ENCODE results near the gene AMZ1. TPM values are rescaled to one million over a fixed set of nuclear protein-coding genes. Genes with fewer than 3 reads are reported as not detected.

The AMZ1 gene
- polyA plus RNA-seq, 1 experiment: 0.43 TPM

GRCh38 chr7:2755531-2755930, 67.5 kb downstream of the AMZ1 start:
- Histone ChIP-seq H3K27me3 (ENCODE audit: control insufficient read depth, insufficient read depth, low read length) (no peaks in the 10 kb centered on the region), H3K9me3 (ENCODE audit: control insufficient read depth, insufficient read depth, low read length) (peaks cover 4% of the 10 kb centered on the region), H3K4me3 (ENCODE audit: low read depth, low read length) (no peak overlapping the region), H3K27ac (ENCODE audit: low read depth, low read length) (no peak overlapping the region)
- DNase-seq (ENCODE audit: low read depth, low spot score): no peak
- POLR2A ChIA-PET: no interaction called here
- CTCF ChIA-PET: no interaction called here
- TF ChIP-seq, protein P1, sequence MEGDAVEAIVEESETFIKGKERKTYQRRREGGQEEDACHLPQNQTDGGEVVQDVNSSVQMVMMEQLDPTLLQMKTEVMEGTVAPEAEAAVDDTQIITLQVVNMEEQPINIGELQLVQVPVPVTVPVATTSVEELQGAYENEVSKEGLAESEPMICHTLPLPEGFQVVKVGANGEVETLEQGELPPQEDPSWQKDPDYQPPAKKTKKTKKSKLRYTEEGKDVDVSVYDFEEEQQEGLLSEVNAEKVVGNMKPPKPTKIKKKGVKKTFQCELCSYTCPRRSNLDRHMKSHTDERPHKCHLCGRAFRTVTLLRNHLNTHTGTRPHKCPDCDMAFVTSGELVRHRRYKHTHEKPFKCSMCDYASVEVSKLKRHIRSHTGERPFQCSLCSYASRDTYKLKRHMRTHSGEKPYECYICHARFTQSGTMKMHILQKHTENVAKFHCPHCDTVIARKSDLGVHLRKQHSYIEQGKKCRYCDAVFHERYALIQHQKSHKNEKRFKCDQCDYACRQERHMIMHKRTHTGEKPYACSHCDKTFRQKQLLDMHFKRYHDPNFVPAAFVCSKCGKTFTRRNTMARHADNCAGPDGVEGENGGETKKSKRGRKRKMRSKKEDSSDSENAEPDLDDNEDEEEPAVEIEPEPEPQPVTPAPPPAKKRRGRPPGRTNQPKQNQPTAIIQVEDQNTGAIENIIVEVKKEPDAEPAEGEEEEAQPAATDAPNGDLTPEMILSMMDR (IDR thresholded peaks at IDR 0.05; ENCODE audit: low read depth, low read length): no peak

DNA sequence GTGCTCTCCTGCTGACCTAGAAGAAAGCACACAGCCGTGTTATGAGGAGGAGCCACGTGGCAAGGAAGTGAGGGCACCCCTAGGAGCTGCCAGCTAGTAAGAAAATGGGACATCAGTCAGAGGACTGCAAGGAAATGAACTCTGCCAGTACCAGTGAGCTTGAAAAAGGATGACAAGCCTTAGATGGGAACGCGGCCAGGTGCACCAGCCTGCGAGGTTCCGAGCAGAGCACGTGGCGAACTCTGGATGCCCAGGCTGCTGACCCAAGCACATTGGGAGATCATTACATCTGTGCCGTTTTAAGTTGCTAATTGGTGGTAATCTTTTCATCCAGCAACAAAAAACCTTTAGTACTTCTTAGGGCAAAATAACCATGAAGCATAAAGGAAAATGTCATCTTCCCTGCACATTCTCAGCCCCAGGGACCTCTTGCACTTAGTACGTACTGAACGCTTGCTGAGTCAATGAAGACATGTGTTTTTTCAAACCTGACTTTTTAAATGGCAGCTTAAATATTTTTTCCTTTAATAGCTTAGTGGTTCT, 69.4 kb downstream of the AMZ1 start:
- peak overlapping the region; percentile 22 for H3K4me3 ChIP-seq (ENCODE audit: low read depth, low read length)
- H3K9me3 ChIP-seq (ENCODE audit: control insufficient read depth, insufficient read depth, low read length): peaks cover 4% of the 10 kb centered on the region
- DNase-seq (ENCODE audit: low read depth, low spot score): no peak
- no peaks in the 10 kb centered on the region for H3K27me3 ChIP-seq (ENCODE audit: control insufficient read depth, insufficient read depth, low read length)
- TF ChIP-seq, protein P1 (IDR thresholded peaks at IDR 0.05; ENCODE audit: low read depth, low read length): no peak
- peak overlapping the region; percentile 97 for H3K27ac ChIP-seq (ENCODE audit: low read depth, low read length)
- ChIA-PET POLR2A (interaction anchor here (0.7 to 2.1 kb wide), 13 partner anchors 10 to 117 kb away, joined by 3 to 15 read pairs (median 5); no protein-coding TSS in a partner anchor), CTCF (interaction anchor here (0.6 to 1.5 kb wide), 5 partner anchors 27 to 136 kb away, joined by 3 to 7 read pairs (median 4); no protein-coding TSS in a partner anchor)

- peak overlapping the region; percentile 97 for H3K27ac ChIP-seq (ENCODE audit: low read depth, low read length)
- no peaks in the 10 kb centered on the region for H3K27me3 ChIP-seq (ENCODE audit: control insufficient read depth, insufficient read depth, low read length)
- POLR2A ChIA-PET: interaction anchor here (0.5 to 2.1 kb wide), 13 partner anchors 11 to 116 kb away, joined by 3 to 15 read pairs (median 5); no protein-coding TSS in a partner anchor
- TF ChIP-seq, protein P1 (IDR thresholded peaks at IDR 0.05; ENCODE audit: low read depth, low read length): no peak
- peak; percentile 95 for DNase-seq (ENCODE audit: low read depth, low spot score)
- CTCF ChIA-PET: interaction anchor here (0.6 to 1.5 kb wide), 6 partner anchors 27 to 137 kb away, joined by 3 to 7 read pairs (median 4); no protein-coding TSS in a partner anchor
- peaks cover 4% of the 10 kb centered on the region for H3K9me3 ChIP-seq (ENCODE audit: control insufficient read depth, insufficient read depth, low read length)
- peak overlapping the region; percentile 30 for H3K4me3 ChIP-seq (ENCODE audit: low read depth, low read length)
Observed at GRCh38 chr7:2757904-2758672, 70.1 kb downstream of the AMZ1 start.

DNA sequence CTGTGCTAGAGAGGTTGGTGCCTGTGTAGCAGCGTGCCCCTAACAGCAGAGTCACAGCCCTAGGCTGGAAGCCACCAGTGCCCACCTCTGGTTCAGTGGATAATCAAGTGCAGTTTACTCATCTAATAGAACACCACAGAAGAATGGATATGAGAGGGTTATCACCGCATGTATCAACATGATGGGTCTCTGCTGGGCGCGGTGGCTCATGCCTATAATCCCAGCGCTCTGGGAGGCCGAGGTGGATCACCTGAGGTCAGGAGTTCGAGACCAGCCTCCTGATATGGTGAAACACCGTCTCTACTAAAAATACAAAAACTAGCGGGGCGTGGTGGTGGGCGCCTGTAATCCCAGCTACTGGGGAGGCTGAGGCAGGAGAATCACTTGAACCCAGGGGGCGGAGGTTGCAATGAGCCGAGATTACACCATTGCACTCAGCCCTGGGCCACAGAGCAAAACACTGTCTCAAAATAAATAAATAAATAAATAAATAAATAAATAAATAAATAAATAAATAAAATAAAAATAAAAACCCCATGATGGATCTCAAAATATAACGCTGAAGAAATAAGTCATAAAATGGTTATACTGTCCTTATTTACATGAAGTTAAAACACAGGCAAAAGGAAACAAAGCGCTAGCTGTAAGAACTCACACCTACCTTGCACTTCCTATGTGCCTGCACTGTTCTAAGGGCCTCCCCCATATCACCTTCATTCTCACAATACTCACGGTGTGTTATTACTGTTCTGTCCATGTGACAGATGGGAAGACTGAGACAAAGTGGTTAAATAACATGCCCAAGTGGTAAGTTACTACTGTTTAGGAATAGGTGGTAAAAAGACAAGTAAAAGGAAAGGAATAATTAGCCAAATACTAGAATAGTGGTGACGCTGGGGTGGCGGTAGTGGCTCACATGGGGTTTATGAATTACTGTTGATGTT, 70.9 kb downstream of the AMZ1 start:
- H3K27me3 ChIP-seq (ENCODE audit: control insufficient read depth, insufficient read depth, low read length): no peaks in the 10 kb centered on the region
- TF ChIP-seq, protein P1 (IDR thresholded peaks at IDR 0.05; ENCODE audit: low read depth, low read length): no peak
- POLR2A ChIA-PET: interaction anchor here (0.5 to 2.1 kb wide), 10 partner anchors 11 to 115 kb away, joined by 3 to 15 read pairs (median 5); no protein-coding TSS in a partner anchor
- DNase-seq (ENCODE audit: low read depth, low spot score): no peak
- H3K4me3 ChIP-seq (ENCODE audit: low read depth, low read length): no peak overlapping the region; the same call in 1 of the 2 replicates
- peaks cover 4% of the 10 kb centered on the region for H3K9me3 ChIP-seq (ENCODE audit: control insufficient read depth, insufficient read depth, low read length)
- H3K27ac ChIP-seq (ENCODE audit: low read depth, low read length): peak overlapping the region; percentile 97
- CTCF ChIA-PET: interaction anchor here (0.6 to 1.8 kb wide), 3 partner anchors 36 to 105 kb away, joined by 4 to 7 read pairs (median 5); no protein-coding TSS in a partner anchor

Measured in AG04450 (cell line).